ENCODE results near the gene PCYT2.

Gene PCYT2

DNA sequence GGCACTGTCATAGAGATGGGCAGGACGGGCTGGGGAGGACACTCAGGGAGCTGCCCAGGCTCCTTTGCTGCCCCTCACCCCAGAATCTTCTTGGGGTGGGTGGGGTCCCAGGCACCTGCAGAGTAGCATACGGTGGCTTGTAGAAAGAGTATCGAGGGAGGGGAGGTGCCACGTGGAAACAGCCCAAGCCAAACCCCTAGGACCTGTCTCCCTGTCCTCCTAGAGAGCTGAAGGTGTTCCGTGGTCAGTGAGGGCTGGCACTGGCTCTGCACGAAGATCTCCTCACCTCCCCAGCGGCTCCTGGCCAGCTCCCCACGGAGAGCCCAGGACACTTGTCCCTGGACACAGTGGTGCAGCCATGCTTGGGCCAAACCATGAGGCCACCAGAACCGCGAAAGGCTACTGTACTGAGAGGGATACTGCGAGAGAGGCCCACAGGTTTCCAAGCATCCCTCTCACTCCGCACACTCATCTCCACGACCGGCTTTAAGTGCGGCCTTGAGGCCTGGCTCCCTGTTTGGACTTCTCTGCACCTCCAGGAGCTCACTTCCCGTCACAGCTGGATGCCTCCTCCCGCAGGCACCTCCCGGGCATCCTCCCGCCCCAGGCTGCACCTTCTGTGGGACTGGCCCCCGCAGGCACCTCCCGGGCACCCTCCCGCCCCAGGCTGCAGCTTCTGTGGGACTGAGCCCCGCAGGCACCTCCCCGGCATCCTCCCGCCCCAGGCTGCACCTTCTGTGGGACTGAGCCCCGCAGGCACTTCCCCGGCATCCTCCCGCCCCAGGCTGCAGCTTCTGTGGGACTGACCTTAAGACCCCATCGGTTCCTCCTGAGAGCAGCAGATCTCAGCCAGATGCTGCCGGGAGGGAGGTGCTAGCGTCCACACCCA lies 18.3 kb upstream of the PCYT2 start:
- TF ChIP-seq CTCF (conservative IDR thresholded peaks at IDR 0.05; ENCODE audit: low read length): no peak
- DNase-seq (ENCODE audit: low read depth): no peak
- H3K4me3 ChIP-seq (ENCODE audit: low read length): peak overlapping the region; percentile 58; the same call in 1 of the 2 replicates

DNA sequence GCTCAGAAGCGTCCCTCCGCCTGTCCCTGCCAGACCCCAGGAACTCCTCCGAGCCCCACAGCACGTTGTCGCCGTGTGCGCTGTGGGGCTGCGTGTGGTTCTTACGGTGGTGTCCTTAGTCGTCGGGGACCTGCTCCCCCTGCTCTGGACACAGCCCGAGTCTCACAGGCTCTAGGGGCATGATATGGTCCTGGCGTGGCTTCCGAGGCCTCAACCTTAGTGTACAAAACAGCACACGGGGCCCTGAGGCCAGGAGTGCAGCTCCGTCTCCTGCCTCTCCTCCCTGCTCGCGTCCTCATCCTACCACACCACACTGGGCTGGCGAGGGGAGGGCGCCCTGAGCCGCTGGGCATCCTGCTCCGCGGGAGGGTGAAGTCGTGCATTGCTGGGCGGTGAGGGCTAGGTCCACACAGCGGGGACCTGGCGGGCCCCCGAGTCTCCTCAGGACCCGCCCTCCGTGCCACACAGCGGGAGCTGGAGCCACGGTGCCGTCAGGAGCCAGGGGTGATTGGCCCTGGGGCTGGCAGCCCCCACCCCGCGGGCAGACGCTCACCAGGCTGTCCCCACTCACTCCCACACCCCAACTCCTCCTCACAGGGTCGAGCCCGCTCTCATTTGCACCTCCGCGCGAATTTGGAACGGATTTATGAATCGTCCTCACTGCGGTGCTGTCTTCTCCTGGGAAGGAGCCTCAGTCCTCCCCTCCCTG lies 17.5 kb upstream of the PCYT2 start:
- no peak for TF ChIP-seq CTCF (conservative IDR thresholded peaks at IDR 0.05; ENCODE audit: low read length)

GRCh38 chr17:81927653-81928543 lies 16.7 kb upstream of the PCYT2 start, which contains the start of gene MAFG:
TSS of gene MAFG (minus strand) at chr17:81927735. CDS start at chr17:81923185, 4,550 bp downstream.
- peak; percentile 19 for TF ChIP-seq CTCF (conservative IDR thresholded peaks at IDR 0.05; ENCODE audit: low read length)
- peak; percentile 92 for DNase-seq (ENCODE audit: low read depth)
- H3K4me3 ChIP-seq (ENCODE audit: low read length): peak within 1 kb of the TSS; percentile 78

More for the DNA sequence above, 17.5 kb upstream of the PCYT2 start:
- peak overlapping the region; percentile 58 for H3K4me3 ChIP-seq (ENCODE audit: low read length)
- no peak for DNase-seq (ENCODE audit: low read depth)

- DNase-seq (ENCODE audit: low read depth): no peak
- H3K4me3 ChIP-seq (ENCODE audit: low read length): peak overlapping the region; percentile 78
- no peak for TF ChIP-seq CTCF (conservative IDR thresholded peaks at IDR 0.05; ENCODE audit: low read length)
These were observed 16.0 kb upstream of the PCYT2 start for GRCh38 chr17:81927152-81927652.

GRCh38 chr17:81926451-81927151 lies 15.4 kb upstream of the PCYT2 start:
- peak; percentile 82 for DNase-seq (ENCODE audit: low read depth)
- peak overlapping the region; percentile 78 for H3K4me3 ChIP-seq (ENCODE audit: low read length)
- no peak for TF ChIP-seq CTCF (conservative IDR thresholded peaks at IDR 0.05; ENCODE audit: low read length)

GRCh38 chr17:81925860-81926450 lies 14.8 kb upstream of the PCYT2 start:
- H3K4me3 ChIP-seq (ENCODE audit: low read length): peak overlapping the region; percentile 78
- TF ChIP-seq CTCF (conservative IDR thresholded peaks at IDR 0.05; ENCODE audit: low read length): no peak
- no peak for DNase-seq (ENCODE audit: low read depth)
